C4-2B (cell line): ENCODE data around the gene CD3E.
"Not testable (repeated sequence)": the region's sequence is repeated elsewhere in the genome, so short reads cannot be mapped to it uniquely, and the experiment has no call there.

ENCODE experiments used
- H3K27ac ChIP-seq: fragments of 450-650 bp; 2 replicates; pipeline ENCODE4 v1.5.1; 2017
- CTCF ChIP-seq: fragments of 450-650 bp; conservative IDR thresholded peaks from 2 replicates; pipeline ENCODE4 v1.5.1; 2017; ENCODE audit warnings: mild to moderate bottlenecking
- ZFX ChIP-seq: fragments of 450-650 bp; IDR thresholded peaks from 2 replicates; pipeline ENCODE4 v1.6.1; 2017

CD3E gene

DNA sequence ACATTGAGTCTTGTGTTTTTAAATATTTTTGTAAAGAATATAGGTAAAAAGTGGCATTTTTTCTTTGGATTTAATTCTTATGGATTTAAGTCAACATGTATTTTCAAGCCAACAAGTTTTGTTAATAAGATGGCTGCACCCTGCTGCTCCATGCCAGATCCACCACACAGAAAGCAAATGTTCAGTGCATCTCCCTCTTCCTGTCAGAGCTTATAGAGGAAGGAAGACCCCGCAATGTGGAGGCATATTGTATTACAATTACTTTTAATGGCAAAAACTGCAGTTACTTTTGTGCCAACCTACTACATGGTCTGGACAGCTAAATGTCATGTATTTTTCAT, 333 bp upstream of the CD3E start:
- H3K27ac ChIP-seq = no peak overlapping the region
- no peak for TF ChIP-seq CTCF
- no peak for TF ChIP-seq ZFX

GRCh38 chr11:118305726-118306125, 1.2 kb downstream of the CD3E start:
- no peak overlapping the region for H3K27ac ChIP-seq
- TF ChIP-seq CTCF = no peak
- TF ChIP-seq ZFX = no peak

DNA sequence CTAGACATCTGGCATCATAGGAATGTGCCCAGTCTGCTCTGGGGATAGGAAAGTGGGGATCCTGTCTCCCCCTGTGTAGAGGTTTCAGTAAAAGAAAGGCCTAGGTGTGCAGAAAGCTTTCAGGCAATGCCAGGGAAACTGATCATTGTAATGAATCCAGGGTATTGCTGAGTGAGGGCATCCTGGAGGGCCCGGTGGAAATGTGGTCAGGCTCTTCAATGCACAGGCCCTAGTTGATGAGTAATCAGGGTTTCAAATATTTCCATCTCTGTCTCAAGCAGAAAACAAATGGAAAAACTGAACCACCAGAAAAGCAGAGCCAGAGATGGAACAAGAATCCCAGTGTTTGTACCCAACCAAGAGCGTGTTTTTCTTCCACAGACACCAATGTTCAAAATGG, 2.0 kb downstream of the CD3E start:
- no peak for TF ChIP-seq ZFX
- no peak for TF ChIP-seq CTCF
- no peak overlapping the region for H3K27ac ChIP-seq

DNA sequence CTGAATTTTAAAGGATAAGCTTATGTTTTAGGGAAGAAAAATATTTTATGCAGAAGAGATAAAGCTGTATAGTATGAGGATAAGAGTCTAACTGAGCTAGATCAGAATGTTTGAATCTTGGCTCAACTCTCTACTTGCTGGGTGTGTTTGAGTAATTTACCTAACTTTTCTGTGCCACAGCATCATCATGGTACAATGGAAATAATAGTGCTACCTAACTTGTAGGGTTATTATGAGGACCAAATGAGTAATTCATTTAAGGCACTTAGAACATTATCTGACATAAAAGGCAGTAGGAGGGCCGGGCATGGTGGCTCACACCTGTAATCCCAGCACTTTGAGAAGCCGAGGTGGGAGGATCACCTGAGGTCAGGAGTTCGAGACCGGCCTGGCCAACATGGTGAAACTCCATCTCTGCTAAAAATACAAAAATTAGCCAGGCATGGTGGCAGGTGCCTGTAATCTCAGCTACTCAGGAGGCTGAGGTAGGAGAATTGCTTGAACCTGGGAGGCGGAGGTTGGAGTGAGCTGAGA, 4.5 kb downstream of the CD3E start:
- H3K27ac ChIP-seq = not testable (repeated sequence)

DNA sequence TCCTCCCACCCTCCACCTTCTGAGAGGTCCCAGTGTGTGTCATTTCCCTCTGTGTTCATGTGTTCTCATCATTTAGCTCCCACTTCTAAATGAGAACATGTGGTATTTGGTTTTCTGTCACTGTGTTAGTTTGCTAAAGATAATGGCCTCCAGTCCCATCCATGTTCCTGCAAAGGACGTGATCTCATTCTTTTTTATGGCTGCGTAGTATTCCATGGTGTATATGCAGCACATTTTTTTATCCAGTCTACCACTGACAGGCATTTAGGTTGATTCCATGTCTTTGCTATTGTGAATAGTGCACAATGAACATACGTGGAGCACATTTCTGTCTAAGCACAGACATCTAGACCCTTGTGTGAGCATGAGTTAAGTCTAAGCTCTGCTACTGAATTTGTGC, 5.7 kb downstream of the CD3E start:
- TF ChIP-seq ZFX = no peak
- no peak for TF ChIP-seq CTCF
- no peak overlapping the region for H3K27ac ChIP-seq

GRCh38 chr11:118310781-118311485, 6.4 kb downstream of the CD3E start:
- H3K27ac ChIP-seq = no peak overlapping the region
- TF ChIP-seq ZFX (no peak), CTCF (no peak)

GRCh38 chr11:118311518-118311917, 7.0 kb downstream of the CD3E start:
- H3K27ac ChIP-seq = no peak overlapping the region
- TF ChIP-seq ZFX (no peak), CTCF (no peak)

DNA sequence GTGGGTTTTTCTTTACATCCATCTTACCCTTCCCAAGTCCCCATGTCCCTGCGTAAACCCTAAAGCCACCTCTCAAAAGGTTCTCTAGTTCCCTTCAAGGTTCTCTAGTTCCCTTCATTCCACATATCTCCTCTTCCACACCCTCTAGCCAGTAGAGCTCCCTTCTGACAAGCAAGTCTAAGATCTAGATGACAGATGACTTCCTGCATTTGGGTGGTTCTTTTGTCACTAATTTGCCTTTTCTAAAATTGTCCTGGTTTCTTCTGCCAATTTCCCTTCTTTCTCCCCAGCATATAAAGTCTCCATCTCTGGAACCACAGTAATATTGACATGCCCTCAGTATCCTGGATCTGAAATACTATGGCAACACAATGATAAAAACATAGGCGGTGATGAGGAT, 7.8 kb downstream of the CD3E start:
- TF ChIP-seq CTCF = no peak
- no peak for TF ChIP-seq ZFX
- H3K27ac ChIP-seq = no peak overlapping the region
